SW 1271 (cell line): Measurements from ENCODE around the gene NLGN4Y.

ENCODE experiments used
- DNase-seq, 2 experiments: peaks; one replicate each; lab custom pipeline; 2025; lab: John Stamatoyannopoulos, UW

The NLGN4Y gene

GRCh38 chrY:14524272-14525231 is at the start of gene NLGN4Y:
Gene NLGN4Y (plus strand): TSS chrY:14524529. CDS start chrY:14622120, 97,591 bp downstream.
- no peak for DNase-seq

GRCh38 chrY:14485935-14486334 is 38.4 kb upstream of the NLGN4Y start:
- no peak for DNase-seq

GRCh38 chrY:14490226-14490625 is 34.1 kb upstream of the NLGN4Y start:
- DNase-seq = no peak

- DNase-seq = no peak
Measured at GRCh38 chrY:14498071-14498470, 26.3 kb upstream of the NLGN4Y start.

- DNase-seq = no peak
Measured at GRCh38 chrY:14504592-14504991, 19.7 kb upstream of the NLGN4Y start.

- no peak for DNase-seq
Measured at GRCh38 chrY:14522379-14522950, 1.9 kb upstream of the NLGN4Y start.

GRCh38 chrY:14523491-14524271 is 648 bp upstream of the NLGN4Y start:
- DNase-seq = no peak

GRCh38 chrY:14525315-14525714 is 986 bp downstream of the NLGN4Y start:
- DNase-seq = no peak

GRCh38 chrY:14528361-14528760 is 4.0 kb downstream of the NLGN4Y start:
- DNase-seq = no peak

GRCh38 chrY:14536703-14537102 is 12.4 kb downstream of the NLGN4Y start:
- no peak for DNase-seq

- no peak for DNase-seq
Measured at GRCh38 chrY:14543506-14543905, 19.2 kb downstream of the NLGN4Y start.

GRCh38 chrY:14581294-14581693 is 57.0 kb downstream of the NLGN4Y start:
- DNase-seq = no peak

GRCh38 chrY:14586725-14587124 is 62.4 kb downstream of the NLGN4Y start:
- no peak for DNase-seq

GRCh38 chrY:14601372-14601771 is 77.0 kb downstream of the NLGN4Y start:
- DNase-seq = no peak

- no peak for DNase-seq
Measured at GRCh38 chrY:14617625-14618024, 93.3 kb downstream of the NLGN4Y start.

GRCh38 chrY:14618513-14618912 is 94.2 kb downstream of the NLGN4Y start:
- DNase-seq = no peak

- no peak for DNase-seq
Measured at GRCh38 chrY:14628208-14628607, 103.9 kb downstream of the NLGN4Y start.

GRCh38 chrY:14631676-14632075 is 107.3 kb downstream of the NLGN4Y start:
- no peak for DNase-seq

GRCh38 chrY:14633718-14634117 is 109.4 kb downstream of the NLGN4Y start:
- no peak for DNase-seq

GRCh38 chrY:14634954-14635353 is 110.6 kb downstream of the NLGN4Y start:
- DNase-seq = no peak

- DNase-seq = no peak
Measured at GRCh38 chrY:14637551-14637950, 113.2 kb downstream of the NLGN4Y start.

GRCh38 chrY:14641853-14642252 is 117.5 kb downstream of the NLGN4Y start:
- DNase-seq = no peak
